DMS79 (cell line): ENCODE results near the gene FMO3.

Experiments used
- DNase-seq: peaks from one replicate; lab custom pipeline; 2025; lab: John Stamatoyannopoulos, UW

The FMO3 gene

GRCh38 chr1:171116676-171117075, 26.0 kb downstream of the FMO3 start:
- DNase-seq, result no peak

- DNase-seq, result no peak
Measured at GRCh38 chr1:171117085-171117484, 26.4 kb downstream of the FMO3 start.

GRCh38 chr1:171119648-171120047, 28.9 kb downstream of the FMO3 start:
- DNase-seq, result no peak

GRCh38 chr1:171122299-171122698, 31.6 kb downstream of the FMO3 start:
- DNase-seq, result no peak

GRCh38 chr1:171122893-171123292, 32.2 kb downstream of the FMO3 start:
- DNase-seq, result no peak

- no peak for DNase-seq
Measured at GRCh38 chr1:171126504-171126903, 35.8 kb downstream of the FMO3 start.

GRCh38 chr1:171127099-171127498, 36.4 kb downstream of the FMO3 start:
- no peak for DNase-seq

GRCh38 chr1:171127501-171127900, 36.8 kb downstream of the FMO3 start:
- DNase-seq, result no peak

- DNase-seq, result no peak
Measured at GRCh38 chr1:171128463-171128862, 37.8 kb downstream of the FMO3 start.

- DNase-seq, result no peak
Measured at GRCh38 chr1:171134204-171134923, 43.7 kb downstream of the FMO3 start.

GRCh38 chr1:171137580-171137979, 46.9 kb downstream of the FMO3 start:
- no peak for DNase-seq

GRCh38 chr1:171138980-171139379, 48.3 kb downstream of the FMO3 start:
- DNase-seq, result peak; percentile 69

GRCh38 chr1:171139890-171140289, 49.2 kb downstream of the FMO3 start:
- peak; percentile 37 for DNase-seq

- DNase-seq, result no peak
Measured at GRCh38 chr1:171140401-171140800, 49.7 kb downstream of the FMO3 start.

- DNase-seq, result no peak
Measured at GRCh38 chr1:171140956-171141687, 50.4 kb downstream of the FMO3 start.

GRCh38 chr1:171141688-171142415, 51.1 kb downstream of the FMO3 start:
- DNase-seq, result no peak

- peak; percentile 99 for DNase-seq
Measured at GRCh38 chr1:171142416-171143385, 52.0 kb downstream of the FMO3 start.

- no peak for DNase-seq
Measured at GRCh38 chr1:171150156-171150555, 59.5 kb downstream of the FMO3 start.

GRCh38 chr1:171152549-171152948, 61.8 kb downstream of the FMO3 start:
- DNase-seq, result no peak

GRCh38 chr1:171155484-171155883, 64.8 kb downstream of the FMO3 start:
- no peak for DNase-seq

- DNase-seq, result no peak
Measured at GRCh38 chr1:171158096-171158495, 67.4 kb downstream of the FMO3 start.

- no peak for DNase-seq
Measured at GRCh38 chr1:171158551-171158950, 67.8 kb downstream of the FMO3 start.
